Stimulated activated CD4-positive, alpha-beta T cell treated with anti-CD3 and anti-CD28 coated beads, TNF-alpha, amount 100 ng/mL, for 1 hour (primary cell): Measurements from ENCODE around the gene INSM1.

Experiments
- DNase-seq, 3 donors: peaks; one replicate each; pipeline ENCODE4 v3.0.0-alpha.2; 2020; ENCODE audit warnings: low read depth in 3 of 3, low spot score in 1 of 3

Gene INSM1

DNA sequence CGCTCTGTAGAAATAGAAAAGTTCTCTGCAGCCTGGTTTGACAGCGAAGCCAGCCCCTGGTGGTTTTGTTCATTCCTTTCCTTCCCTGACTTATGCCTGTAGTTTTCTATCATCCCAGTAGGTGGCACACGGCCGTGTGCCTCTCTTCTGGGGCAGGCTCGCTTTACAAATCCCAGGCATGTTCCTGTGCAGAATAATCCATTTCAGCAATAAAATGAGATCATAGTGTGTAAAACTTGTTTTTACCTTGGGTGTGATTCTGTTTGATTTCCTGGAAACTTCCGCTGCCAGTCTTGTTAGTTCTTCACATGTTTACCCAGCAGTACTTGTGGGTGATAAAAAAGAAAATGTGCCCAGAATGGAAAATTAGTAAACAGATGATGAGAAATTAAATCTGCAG, 7.4 kb upstream of the INSM1 start:
- DNase-seq, result no peak

DNA sequence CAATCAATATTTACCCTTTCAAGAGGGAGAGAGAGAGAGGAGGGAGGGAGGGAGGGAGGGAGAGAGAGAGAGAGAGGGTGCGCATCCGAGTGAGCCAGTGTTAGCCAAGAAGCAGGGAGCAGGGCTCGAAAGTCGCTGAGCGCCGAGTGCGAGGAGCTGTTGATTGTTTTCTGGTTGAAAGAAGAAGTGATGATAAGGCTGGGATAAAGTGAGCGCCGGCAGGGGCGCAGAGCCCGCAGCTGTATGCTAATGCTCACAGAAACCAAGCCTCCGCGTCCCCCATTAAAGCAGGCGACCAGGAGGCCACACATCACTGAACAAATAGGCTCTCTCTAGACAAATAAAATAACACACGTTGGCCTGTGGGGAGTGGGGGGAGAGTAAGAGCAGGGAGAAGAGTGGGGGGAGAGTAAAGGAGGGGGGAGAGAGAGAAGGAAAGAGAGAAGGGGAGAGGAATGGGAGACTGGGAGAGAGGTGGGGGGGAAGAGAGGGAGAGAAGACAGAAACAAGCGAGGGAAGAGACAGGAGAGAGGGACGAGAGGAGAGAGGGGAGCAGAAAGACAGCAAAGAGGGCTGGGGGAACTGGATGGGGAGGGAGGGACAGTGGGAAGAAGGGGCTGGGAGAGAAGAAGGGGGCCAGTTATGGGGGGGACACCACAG, 5.0 kb upstream of the INSM1 start:
- no peak for DNase-seq

DNA sequence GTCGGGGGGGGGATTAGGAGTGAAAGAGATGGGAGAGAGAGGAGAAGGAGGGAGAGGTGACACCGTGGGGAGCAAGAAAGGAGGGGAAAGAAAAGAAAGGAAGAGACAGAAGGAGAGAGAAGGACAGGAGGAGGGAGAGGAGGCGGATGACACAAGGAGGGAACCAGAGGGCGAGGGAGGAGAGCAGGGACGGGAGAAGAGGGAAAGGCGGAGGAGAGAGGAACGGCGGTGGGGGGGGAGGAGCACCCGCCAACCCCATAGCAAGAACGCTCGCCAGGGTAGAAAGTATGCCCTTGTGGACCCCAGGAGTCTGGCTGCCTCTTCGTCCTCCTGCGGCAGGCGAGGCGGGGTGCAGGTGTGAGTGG, 4.5 kb upstream of the INSM1 start:
- no peak for DNase-seq

DNA sequence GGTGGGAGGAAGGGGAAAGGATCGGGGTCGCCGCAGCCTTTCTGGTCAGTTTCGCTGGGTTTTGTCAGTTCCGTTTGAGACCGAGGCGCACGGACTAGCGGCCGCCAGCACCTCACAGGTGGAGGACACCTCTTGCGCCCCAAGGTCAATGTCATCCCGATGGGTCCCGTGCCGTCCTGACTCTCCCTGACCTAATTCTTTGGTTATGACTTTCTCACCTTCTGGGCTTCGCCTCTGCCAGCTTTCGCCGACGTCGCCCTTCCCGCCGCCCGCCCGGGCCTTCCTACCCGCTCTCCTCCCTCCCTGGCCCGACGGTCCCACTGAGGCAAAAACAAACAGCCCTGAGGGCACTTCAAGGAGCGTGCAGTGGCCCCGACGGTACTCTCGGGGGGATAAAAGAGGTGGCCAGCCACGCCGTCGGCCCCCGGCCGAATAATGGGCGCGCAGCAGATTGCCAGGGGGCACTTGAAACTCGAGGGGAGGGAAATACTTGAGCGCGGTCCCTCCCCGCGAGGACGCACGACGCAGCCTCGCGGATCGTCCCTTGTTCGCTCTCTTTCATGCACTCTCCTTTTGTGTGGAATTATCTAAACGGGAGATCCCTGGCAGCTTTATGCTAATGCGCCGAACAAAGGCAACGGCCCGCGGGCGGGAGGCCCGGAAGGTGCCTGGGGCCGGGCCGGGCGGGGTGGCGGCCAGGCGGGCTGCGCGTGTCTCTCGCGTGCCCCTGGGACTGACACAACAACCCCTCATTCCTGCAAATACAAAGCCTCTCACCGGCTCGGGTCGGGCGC, 3.9 kb upstream of the INSM1 start:
- no peak for DNase-seq

DNA sequence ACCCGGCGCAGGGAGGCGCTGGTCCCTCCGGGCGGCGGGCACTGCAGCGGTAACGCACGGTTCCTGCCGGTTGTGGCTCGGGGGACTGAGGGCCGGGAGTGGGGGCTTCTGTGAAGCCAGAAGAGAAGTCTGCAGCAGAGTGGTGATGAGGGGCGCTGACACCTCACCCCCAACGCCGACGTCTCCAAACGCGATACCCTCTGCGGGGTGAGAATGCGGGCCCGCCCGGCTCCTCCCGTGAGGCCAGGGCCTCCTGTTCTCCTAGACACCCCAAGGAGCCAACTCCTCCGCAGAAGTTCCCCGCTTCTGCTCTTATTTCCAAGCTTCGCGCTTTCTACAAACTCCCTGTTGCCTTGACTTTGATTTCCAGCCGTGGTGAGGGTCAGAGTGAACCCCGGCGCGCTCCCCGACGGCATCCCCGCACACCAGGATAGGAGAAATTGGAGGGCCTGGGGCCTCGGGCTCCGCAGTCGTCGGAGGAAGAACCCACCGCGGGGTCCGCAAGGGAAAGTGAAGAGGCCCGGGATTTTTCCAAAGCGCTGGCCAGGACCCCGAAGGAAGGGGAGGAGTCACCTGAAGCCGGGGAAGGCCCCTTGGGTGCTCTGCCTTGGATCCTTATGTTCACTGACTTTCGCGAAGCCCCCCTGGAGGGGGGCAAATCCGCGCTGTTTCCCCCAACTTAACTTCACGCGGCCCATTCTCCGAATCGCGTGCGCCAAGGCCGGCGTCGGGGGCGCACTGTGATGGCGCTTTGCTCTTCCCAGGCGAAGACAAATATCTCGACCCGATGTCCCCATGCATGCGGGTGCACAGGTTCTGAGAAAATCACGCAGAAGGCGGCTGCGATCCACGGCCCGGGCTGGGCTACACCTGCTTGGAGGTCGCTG, 3.1 kb upstream of the INSM1 start:
- DNase-seq, result no peak

DNA sequence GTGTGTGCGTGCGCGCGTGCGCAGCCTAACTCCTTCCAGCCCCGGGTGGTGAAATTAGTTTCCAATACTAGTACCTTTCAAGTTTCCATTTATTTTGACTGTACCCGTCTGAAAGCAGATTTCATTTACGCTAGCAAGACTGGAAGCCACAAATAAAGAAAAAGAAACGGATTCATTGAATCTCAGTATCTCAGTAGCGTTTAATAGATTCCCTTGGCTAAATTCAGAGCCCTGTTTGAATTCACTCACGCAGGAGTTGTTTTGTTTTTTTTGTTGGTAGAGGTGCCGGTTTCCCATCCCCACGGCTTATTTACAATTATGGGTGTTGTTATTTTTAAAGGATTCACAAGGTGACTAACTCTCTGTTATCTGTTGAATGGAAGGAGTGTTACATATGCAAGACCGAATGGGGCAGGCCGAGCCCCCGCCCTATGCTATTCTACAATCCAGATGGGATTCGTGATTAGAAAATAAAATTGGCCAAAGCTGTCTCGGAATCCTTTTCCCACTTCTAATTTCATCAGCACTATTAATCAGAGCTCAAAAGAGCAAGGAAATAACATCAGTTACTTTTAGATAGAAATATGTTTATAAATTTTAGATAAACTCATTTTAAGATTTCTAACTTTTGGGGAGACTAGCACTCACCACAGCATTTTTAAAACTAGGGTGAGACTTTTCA, 2.3 kb upstream of the INSM1 start:
- no peak for DNase-seq

DNA sequence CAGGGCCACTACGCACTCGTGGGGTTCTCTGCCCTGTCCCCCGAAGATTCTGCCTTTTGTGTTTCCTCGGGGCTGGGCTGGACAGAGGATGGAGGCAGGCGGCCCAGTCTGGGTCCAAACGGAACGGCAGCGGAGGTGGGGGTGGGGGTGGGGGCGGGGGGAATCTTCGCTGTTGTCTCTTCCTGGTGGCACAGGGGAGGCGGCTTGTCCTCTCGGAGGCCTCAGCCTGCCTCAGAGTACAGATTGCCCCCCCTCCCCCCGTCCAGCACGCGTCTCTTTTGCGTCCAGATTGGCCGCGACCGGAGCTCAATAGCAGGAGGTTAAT, 1.4 kb upstream of the INSM1 start:
- DNase-seq, result no peak

DNA sequence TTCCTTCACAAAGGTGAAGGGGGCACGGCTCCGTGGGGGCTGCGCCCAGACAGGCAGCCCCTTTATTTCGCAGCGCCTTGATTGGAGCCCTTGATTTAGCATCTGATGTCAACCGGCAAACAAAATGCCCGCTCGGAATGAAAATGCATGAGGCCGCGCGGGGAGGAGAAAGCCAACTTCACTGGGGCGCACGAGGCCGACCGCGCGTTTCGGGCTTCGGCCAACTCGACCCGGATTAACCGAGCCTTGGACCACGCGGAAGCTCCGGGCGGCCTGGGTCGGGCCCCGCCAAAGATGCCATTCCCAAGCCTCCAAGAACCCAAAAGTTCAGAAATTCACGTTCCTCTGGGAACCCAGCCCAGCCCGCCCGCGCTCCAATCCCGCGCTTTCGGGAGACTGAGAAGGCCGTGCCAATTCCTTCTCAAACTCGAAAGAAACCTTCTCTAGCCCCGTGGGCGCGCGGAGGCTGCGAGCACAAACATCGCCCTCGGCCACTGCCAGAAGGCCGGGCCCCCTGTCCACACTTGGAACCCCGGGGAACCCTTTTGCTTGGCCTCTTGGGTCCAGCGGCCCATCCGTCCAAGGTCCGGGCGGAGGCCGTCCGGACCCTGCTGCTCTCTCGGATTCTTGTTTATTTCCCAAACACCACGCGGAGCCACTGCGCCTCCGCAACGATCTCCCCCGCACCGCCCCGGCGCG, 879 bp upstream of the INSM1 start:
- DNase-seq, result no peak

DNA sequence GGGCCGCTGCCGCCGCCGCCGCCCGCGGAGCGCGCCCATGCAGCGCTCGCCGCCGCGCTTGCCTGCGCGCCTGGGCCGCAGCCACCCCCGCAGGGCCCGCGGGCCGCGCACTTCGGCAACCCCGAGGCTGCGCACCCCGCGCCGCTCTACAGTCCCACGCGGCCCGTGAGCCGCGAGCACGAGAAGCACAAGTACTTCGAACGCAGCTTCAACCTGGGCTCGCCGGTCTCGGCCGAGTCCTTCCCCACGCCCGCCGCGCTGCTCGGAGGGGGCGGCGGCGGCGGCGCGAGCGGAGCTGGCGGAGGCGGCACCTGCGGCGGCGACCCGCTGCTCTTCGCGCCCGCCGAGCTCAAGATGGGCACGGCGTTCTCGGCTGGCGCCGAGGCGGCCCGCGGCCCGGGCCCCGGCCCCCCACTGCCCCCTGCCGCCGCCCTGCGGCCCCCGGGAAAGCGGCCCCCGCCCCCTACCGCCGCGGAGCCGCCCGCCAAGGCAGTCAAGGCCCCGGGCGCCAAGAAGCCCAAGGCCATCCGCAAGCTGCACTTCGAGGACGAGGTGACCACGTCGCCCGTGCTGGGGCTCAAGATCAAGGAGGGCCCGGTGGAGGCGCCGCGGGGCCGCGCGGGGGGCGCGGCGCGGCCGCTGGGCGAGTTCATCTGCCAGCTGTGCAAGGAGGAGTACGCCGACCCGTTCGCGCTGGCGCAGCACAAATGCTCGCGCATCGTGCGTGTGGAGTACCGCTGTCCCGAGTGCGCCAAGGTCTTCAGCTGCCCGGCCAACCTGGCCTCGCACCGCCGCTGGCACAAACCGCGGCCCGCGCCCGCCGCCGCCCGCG, 730 bp downstream of the INSM1 start:
- DNase-seq, result no peak

DNA sequence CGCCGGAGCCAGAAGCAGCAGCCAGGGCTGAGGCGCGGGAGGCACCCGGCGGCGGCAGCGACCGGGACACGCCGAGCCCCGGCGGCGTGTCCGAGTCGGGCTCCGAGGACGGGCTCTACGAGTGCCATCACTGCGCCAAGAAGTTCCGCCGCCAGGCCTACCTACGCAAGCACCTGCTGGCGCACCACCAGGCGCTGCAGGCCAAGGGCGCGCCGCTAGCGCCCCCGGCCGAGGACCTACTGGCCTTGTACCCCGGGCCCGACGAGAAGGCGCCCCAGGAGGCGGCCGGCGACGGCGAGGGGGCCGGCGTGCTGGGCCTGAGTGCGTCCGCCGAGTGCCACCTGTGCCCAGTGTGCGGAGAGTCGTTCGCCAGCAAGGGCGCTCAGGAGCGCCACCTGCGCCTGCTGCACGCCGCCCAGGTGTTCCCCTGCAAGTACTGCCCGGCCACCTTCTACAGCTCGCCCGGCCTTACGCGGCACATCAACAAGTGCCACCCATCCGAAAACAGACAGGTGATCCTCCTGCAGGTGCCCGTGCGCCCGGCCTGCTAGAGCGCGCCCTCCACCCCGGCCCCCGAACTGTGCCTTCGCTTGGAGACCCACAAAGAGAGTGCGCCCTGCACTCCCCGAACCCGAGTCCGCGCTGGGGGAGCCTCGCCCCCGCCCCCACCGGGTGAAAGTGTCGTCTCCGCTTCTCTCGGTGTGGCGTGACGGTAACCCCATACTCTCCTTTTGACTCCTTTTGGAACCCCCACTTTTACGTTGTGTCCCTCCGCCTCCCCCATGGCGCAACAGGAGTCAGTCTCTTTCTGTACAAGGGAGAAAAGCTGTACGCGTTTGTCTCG, 1.6 kb downstream of the INSM1 start:
- DNase-seq, result no peak

DNA sequence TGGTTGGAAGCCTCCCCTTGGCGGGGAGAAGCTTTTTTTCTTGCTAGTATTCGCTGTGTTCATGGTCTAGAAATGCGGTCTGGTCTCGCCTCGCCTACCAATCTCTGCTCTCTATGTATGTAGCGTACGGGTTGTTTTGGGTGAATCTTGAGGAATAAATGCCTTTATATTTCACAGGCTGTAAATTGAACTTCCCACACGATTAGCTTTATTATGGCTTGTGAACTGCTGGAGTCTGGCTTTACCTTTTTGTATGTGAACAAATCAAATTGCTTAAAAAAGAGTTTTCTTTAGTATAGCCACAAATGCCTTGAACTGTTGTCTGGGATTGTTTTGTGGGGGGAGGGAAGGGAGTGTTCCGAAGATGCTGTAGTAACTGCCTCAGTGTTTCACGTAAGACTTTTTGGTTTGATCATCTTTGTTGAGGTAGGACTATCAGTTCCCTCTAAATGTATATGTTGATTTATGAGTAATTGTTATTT, 2.2 kb downstream of the INSM1 start:
- no peak for DNase-seq

DNA sequence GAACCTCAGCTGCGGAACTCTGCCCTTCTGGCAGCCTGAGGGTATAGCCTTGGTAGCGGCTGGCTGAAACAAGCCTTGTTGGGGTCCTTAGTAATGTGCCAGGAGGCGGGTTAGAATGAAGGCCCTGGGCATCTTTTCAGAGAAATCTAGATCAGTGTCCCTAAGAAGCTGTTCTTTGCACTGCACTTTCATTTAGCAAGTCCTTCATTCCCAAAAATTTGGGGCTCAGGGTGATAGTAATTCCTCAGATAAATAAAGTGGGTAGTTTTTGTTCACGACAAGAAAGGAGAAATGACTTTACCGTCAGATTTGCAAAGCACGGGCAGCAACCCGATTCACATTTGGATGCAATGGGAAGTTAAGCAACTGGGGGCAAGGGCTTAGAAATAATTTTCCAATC, 3.2 kb downstream of the INSM1 start:
- DNase-seq, result no peak

DNA sequence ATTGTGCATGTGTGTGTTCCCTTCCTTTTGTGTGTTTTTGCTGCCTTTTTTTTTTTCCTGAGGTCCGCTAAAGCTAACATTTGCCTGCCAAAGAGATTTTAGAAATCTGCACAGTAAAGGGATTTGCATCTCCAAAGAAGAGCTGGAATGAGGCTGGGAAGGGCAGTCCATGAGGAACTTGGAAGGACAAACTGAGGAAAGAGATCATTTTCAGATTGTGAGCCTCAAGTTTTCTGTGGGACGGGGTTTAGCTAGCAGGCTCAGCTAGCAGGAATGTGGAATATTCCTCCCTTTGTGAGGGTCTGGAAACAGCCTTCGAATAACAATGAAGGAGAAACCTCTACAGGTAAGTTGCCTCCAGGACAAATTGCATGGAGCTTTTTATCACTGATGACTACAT, 3.8 kb downstream of the INSM1 start:
- no peak for DNase-seq

DNA sequence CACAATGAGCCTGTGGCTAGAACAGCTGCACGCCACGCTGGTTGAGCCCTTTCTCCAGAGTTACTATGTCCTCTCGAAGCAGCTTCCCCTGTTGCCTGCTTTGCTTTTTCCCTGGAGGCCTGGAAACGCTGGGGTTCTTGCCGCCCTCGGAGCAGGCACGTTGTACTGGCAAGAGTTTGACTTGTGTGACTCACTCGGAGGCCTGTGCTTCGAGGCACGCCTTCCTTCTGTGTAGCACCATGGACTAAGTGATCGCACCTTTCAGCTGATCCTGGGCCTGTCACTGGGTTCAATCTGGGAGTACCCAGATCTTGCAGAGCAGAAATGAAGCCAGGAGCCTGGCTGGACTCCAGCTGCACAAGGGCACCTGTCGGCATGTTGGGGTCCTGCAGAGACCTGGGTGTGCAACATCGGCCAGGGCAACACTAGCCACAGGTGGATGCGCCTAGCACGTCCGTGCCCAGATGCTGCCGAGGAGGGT, 5.2 kb downstream of the INSM1 start:
- DNase-seq, result no peak

DNA sequence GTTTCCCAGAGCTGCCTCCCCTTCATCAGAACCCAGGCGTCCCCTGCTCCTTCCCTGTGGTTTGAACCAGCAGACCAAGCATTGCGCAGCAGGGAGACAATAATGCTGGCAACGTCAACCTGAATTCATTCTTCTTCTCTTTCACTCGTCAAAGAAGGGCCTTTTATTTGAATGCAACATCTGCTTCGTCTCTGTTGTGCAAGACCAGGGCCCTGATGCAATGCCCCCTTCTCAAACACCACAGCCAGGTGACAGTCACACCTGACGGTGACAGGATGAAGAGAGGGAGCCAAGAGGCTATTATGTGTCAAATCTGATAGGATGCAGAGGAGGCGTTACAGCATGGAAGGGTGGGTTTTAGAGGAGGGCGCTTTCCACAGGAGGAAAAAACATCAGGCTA, 8.0 kb downstream of the INSM1 start:
- no peak for DNase-seq

DNA sequence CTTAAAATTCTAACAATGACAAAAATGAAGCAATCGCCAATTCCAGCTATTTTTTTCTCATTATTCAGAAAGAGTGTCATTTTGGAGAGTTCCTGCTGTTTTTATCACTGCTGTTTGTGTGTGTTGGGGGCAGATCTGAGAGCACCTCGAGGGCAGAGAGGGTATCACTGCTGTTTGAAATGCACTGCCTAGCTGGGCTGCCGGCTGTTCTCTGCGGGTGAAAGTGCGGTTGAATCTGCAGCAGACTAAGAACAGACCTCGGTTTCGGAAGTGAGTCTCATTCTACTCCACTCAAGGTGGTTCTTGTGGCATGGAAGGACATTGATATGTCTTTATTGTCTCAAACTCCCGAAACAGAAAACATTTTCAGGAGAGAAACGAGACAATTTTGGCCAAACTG, 18.3 kb downstream of the INSM1 start:
- no peak for DNase-seq

DNA sequence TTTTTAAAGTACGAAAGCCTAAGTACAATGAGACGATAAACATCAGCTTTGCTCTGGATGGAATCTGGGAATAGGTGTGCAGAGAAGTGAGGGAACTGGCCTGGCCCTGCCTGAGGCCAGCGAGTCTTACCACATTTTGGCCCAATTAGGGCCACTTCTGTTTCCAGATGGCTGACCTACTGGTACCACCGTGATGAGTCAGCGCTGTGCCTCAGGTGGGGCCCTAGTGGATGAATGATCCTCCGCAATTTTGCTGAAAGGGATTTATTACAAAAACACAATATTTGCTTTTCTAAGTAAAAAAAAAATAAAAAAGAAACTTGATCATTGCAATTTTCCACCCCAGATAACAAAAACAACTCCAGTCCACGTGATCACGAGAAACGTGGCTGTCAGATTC, 22.5 kb downstream of the INSM1 start:
- no peak for DNase-seq

DNA sequence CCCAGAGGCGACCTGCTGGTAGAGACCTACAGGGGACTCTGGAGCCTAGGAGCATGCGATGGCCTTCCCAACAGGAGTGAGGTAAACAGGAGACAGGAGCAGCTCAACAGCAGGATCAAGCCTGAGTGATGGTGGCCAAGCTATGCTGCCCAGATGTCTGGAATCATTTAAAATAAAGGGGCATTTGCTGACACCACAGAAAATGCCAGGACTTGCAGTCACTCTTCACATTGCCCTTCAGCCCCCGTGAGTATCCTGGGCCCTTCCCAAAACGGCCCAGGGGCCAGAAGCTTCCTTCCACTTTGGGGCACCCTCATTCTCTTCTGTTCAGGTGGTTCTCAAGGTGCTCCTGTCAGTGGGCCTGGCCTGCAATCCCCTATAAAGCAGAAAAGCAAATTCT, 23.2 kb downstream of the INSM1 start:
- DNase-seq, result no peak

DNA sequence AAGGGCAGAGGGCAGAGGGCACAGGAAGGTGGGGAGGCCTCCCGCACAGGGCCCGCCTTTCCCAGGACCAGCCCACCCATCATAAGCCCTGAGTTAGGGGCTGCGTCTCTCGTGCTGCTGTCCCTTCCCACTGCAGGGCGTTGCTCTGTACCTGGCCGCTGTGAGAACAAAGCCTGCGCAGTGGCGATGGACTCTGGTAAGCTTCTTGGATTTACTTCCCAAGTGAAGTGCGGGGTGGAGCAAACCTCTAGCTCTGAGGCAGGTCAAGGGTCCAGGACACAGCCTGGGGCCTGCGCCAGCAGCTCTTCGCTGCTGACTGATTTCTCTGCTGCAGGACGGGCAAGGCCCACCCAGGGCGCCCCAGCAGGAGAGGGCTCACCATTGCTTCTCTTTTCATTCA, 23.9 kb downstream of the INSM1 start:
- DNase-seq, result no peak
